Choroid plexus epithelial cell (primary cell): ENCODE measurements around the gene COL1A1.

Experiments used
- DNase-seq: peaks from one replicate; pipeline ENCODE4 v3.0.0-alpha.2; 2010; ENCODE audit warnings: low read depth
- H3K4me3 ChIP-seq: 2 replicates; pipeline ENCODE4 v1.5.1; 2011; ENCODE audit warnings: low read depth, mild to moderate bottlenecking, control low read depth, low read length, moderate library complexity
- CTCF ChIP-seq: conservative IDR thresholded peaks from 2 replicates; pipeline ENCODE4 v1.5.1; 2011; ENCODE audit warnings: low read depth, mild to moderate bottlenecking, control low read depth, inconsistent platforms, low read length, moderate library complexity

The COL1A1 gene

GRCh38 chr17:50174444-50174843 is 27.0 kb downstream of the COL1A1 start:
- no peak for TF ChIP-seq CTCF
- no peak overlapping the region for H3K4me3 ChIP-seq
- no peak for DNase-seq

- peak; percentile 94 for DNase-seq
- no peak overlapping the region for H3K4me3 ChIP-seq
- TF ChIP-seq CTCF, result no peak
Measured at GRCh38 chr17:50173335-50173941, 28.0 kb downstream of the COL1A1 start.

GRCh38 chr17:50172936-50173334 is 28.5 kb downstream of the COL1A1 start:
- no peak for TF ChIP-seq CTCF
- no peak for DNase-seq
- H3K4me3 ChIP-seq, result no peak overlapping the region

GRCh38 chr17:50172130-50172529 is 29.3 kb downstream of the COL1A1 start:
- TF ChIP-seq CTCF, result no peak
- no peak for DNase-seq

GRCh38 chr17:50171371-50172071 is 29.9 kb downstream of the COL1A1 start:
- H3K4me3 ChIP-seq, result no peak overlapping the region
- no peak for DNase-seq
- TF ChIP-seq CTCF, result no peak

More at GRCh38 chr17:50172130-50172529, 29.3 kb downstream of the COL1A1 start:
- no peak overlapping the region for H3K4me3 ChIP-seq

- TF ChIP-seq CTCF, result no peak
- no peak for DNase-seq
- H3K4me3 ChIP-seq, result no peak overlapping the region
Measured at GRCh38 chr17:50170662-50171370, 30.6 kb downstream of the COL1A1 start.
